H9 (cell line): ENCODE measurements around the gene PTOV1. TPM values are rescaled to one million over a fixed set of nuclear protein-coding genes. Genes with fewer than 3 reads are reported as not detected.
A peak's percentile ranks its signal among the peaks of the same experiment; 100 is the strongest.

Source experiments
- DNase-seq: peaks from one replicate; pipeline ENCODE4 v3.0.0-alpha.2; 2017
- H2AFZ ChIP-seq: one replicate; pipeline ENCODE4 v1.6.1; 2013; ENCODE audit warnings: mild to moderate bottlenecking, low read length, control low read depth, moderate library complexity
- H2AK5ac ChIP-seq: 2 replicates; pipeline ENCODE4 v1.6.1; 2013; ENCODE audit warnings: low read length, control low read depth, mixed read lengths; ENCODE audit not compliant: insufficient read length
- H2BK120ac ChIP-seq: one replicate; pipeline ENCODE4 v1.6.1; 2013; ENCODE audit warnings: low read depth, mild to moderate bottlenecking, low read length, control low read depth, inconsistent platforms; ENCODE audit not compliant: poor library complexity, severe bottlenecking
- H2BK12ac ChIP-seq: 2 replicates; pipeline ENCODE4 v1.6.1; 2013; ENCODE audit warnings: low read length, control low read depth, mixed read lengths, low read depth; ENCODE audit not compliant: insufficient read length
- H2BK15ac ChIP-seq: 2 replicates; pipeline ENCODE4 v1.6.1; 2013; ENCODE audit warnings: low read depth, low read length, control low read depth
- H2BK20ac ChIP-seq: one replicate; pipeline ENCODE4 v1.6.1; 2013; ENCODE audit warnings: low read depth, mild to moderate bottlenecking, low read length, control low read depth, inconsistent platforms; ENCODE audit not compliant: poor library complexity, severe bottlenecking
- H2BK5ac ChIP-seq: 2 replicates; pipeline ENCODE4 v1.6.1; 2013; ENCODE audit warnings: low read length, control low read depth, mixed read lengths; ENCODE audit not compliant: insufficient read length
- H3K14ac ChIP-seq: 2 replicates; pipeline ENCODE4 v1.6.1; 2013; ENCODE audit warnings: low read length, control low read depth; ENCODE audit not compliant: insufficient read depth
- H3K18ac ChIP-seq: 2 replicates; pipeline ENCODE4 v1.6.1; 2013; ENCODE audit warnings: low read depth, mild to moderate bottlenecking, mixed read lengths, low read length, control low read depth; ENCODE audit not compliant: insufficient read length
- H3K23ac ChIP-seq: 2 replicates; pipeline ENCODE4 v1.6.1; 2013; ENCODE audit warnings: low read length, control low read depth, mixed read lengths, low read depth; ENCODE audit not compliant: insufficient read length
- H3K23me2 ChIP-seq: 2 replicates; pipeline ENCODE4 v1.6.1; 2013; ENCODE audit warnings: low read depth, mild to moderate bottlenecking, mixed read lengths, low read length, control low read depth; ENCODE audit not compliant: insufficient read length, poor library complexity, severe bottlenecking
- H3K27ac ChIP-seq: 2 replicates; pipeline ENCODE4 v1.5.1; 2013; ENCODE audit warnings: low read length, control low read depth, mixed read lengths, low read depth; ENCODE audit not compliant: insufficient read length
- H3K27me3 ChIP-seq: 2 replicates; pipeline ENCODE4 v1.6.1; 2013; ENCODE audit warnings: low read length, control low read depth, inconsistent platforms; ENCODE audit not compliant: insufficient read depth
- H3K4ac ChIP-seq: 2 replicates; pipeline ENCODE4 v1.6.1; 2013; ENCODE audit warnings: low read depth, mild to moderate bottlenecking, control low read depth, inconsistent platforms, low read length, moderate library complexity
- H3K4me1 ChIP-seq: 2 replicates; pipeline ENCODE4 v1.6.1; 2013; ENCODE audit warnings: low read length, control low read depth, inconsistent platforms; ENCODE audit not compliant: insufficient read depth
- H3K4me2 ChIP-seq: 2 replicates; pipeline ENCODE4 v1.6.1; 2013; ENCODE audit warnings: low read length, control low read depth, mixed read lengths; ENCODE audit not compliant: insufficient read length, insufficient read depth
- H3K56ac ChIP-seq: 2 replicates; pipeline ENCODE4 v1.6.1; 2013; ENCODE audit warnings: low read depth, mild to moderate bottlenecking, mixed read lengths, low read length, control low read depth; ENCODE audit not compliant: insufficient read length
- H3K79me1 ChIP-seq: 2 replicates; pipeline ENCODE4 v1.6.1; 2013; ENCODE audit warnings: low read depth, mild to moderate bottlenecking, moderate library complexity, low read length, control low read depth, inconsistent platforms; ENCODE audit not compliant: insufficient read depth, poor library complexity, severe bottlenecking
- H3K79me2 ChIP-seq: 2 replicates; pipeline ENCODE4 v1.6.1; 2013; ENCODE audit warnings: low read length, control low read depth, inconsistent platforms; ENCODE audit not compliant: insufficient read depth
- H3K9ac ChIP-seq: 2 replicates; pipeline ENCODE4 v1.6.1; 2013; ENCODE audit warnings: low read length, control low read depth, mixed read lengths; ENCODE audit not compliant: insufficient read length; ENCODE audit errors: extremely low read depth
- H3K9me3 ChIP-seq: one replicate; pipeline ENCODE4 v1.6.1; 2013; ENCODE audit warnings: low read depth, low read length, inconsistent platforms; ENCODE audit not compliant: control insufficient read depth
- H3T11ph ChIP-seq: one replicate; pipeline ENCODE4 v1.6.1; 2013; ENCODE audit warnings: mild to moderate bottlenecking, low read length, control low read depth, inconsistent platforms
- H4K20me1 ChIP-seq: one replicate; pipeline ENCODE4 v1.6.1; 2013; ENCODE audit not compliant: control insufficient read depth, insufficient read length, insufficient read depth
- H4K5ac ChIP-seq: 2 replicates; pipeline ENCODE4 v1.6.1; 2013; ENCODE audit warnings: low read depth, mild to moderate bottlenecking, mixed read lengths, low read length, control low read depth; ENCODE audit not compliant: insufficient read length
- H4K8ac ChIP-seq: replicated peaks from 2 replicates; pipeline ENCODE4 v1.6.1; 2013; ENCODE audit warnings: low read length, control low read depth, mixed read lengths, low read depth; ENCODE audit not compliant: insufficient read length
- H4K91ac ChIP-seq: 2 replicates; pipeline ENCODE4 v1.6.1; 2013; ENCODE audit warnings: low read depth, mild to moderate bottlenecking, moderate library complexity, mixed read lengths, low read length, control low read depth; ENCODE audit not compliant: insufficient read length
- H3K27ac Mint-ChIP-seq, 3 experiments: 2 replicates in 2 of 3; 3 replicates in 1 of 3; pipeline ENCODE4 v1.8.0; 2020 to 2021; ENCODE audit warnings: mixed read lengths in 3 of 3, mild to moderate bottlenecking in 1 of 3, moderate library complexity in 1 of 3
- H3K27me3 Mint-ChIP-seq: 2 replicates; pipeline ENCODE4 v1.8.0; 2021; ENCODE audit warnings: low read depth, mild to moderate bottlenecking, moderate library complexity, mixed read lengths
- H3K36me3 Mint-ChIP-seq, 3 experiments: 2 replicates in 2 of 3; 3 replicates in 1 of 3; pipeline ENCODE4 v1.8.0; 2020 to 2021; ENCODE audit warnings: low read depth in 3 of 3, mixed read lengths in 3 of 3; ENCODE audit not compliant: insufficient read depth in 1 of 3
- H3K4me1 Mint-ChIP-seq, 2 experiments: 2 replicates each; pipeline ENCODE4 v1.8.0; 2020; ENCODE audit warnings: mixed read lengths in 2 of 2
- H3K4me3 Mint-ChIP-seq, 2 experiments: 2 replicates in 1 of 2; 3 replicates in 1 of 2; pipeline ENCODE4 v1.8.0; 2020 to 2021; ENCODE audit warnings: mild to moderate bottlenecking in 2 of 2, mixed read lengths in 2 of 2, moderate library complexity in 1 of 2
- H3K9me3 Mint-ChIP-seq, 2 experiments: 2 replicates in 1 of 2; 3 replicates in 1 of 2; pipeline ENCODE4 v1.8.0; 2020; ENCODE audit warnings: mild to moderate bottlenecking in 2 of 2, mixed read lengths in 2 of 2, moderate library complexity in 1 of 2
- WGBS: extraction: QIAGEN DNeasy Blood & Tissue Kit; methylation state at CpG from one replicate; pipeline ENCODE4 v1.1.7; 2013; ENCODE audit warnings: missing lambda C conversion rate, low lambda C conversion rate, mixed read lengths; ENCODE audit not compliant: insufficient read length; ENCODE audit errors: extremely low coverage; 5-methylcytosine and 5-hydroxymethylcytosine counted together
- total RNA-seq: library from RNA; stranded (reverse); gene quantifications from 2 replicates; pipeline ENCODE4 v1.2.1, GENCODE V29; 2021
- TF ChIP-seq, protein P1 (sequence below): fragments of 200-600 bp; sonication (generic); conservative IDR thresholded peaks from 3 replicates; pipeline ENCODE4 v1.8.0; 2021; ENCODE audit warnings: antibody characterized with exemption, mild to moderate bottlenecking

The PTOV1 gene
- total RNA-seq, 1 experiment from 2014 or later = 309 TPM

DNA sequence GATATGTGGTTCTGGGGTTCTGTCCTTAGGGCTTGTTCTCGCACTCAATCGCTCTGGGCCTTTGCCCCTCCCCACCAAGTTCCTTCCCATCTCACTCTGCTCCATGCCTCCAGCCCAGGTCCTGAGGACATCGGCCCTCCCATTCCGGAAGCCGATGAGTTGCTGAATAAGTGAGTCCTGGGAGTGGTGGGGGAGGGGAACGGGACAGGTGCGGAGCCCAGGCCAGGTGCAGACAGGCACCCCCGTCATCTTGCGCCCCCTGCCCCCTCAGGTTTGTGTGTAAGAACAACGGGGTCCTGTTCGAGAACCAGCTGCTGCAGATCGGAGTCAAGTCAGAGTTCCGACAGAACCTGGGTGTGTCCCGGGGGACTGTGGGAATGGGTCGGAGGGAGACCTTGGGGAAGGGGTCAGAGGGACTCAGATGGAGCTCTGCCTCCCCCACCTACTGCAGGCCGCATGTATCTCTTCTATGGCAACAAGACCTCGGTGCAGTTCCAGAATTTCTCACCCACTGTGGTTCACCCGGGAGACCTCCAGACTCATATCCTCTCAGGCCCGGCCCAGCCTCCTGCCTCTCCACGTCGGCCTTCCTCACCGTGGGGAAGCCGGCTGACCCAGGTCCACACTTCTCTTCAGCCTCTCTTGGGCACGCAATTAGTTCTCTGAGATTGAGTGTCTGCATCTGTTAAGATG is 48.0 kb upstream of the PTOV1 start:
- Histone ChIP-seq H3K27ac (no peak overlapping the region), H4K8ac (no peak overlapping the region), H3K79me1 (no peaks in the 10 kb centered on the region), H3K23me2 (no peaks in the 10 kb centered on the region), H3K9ac (no peak overlapping the region), H2BK5ac (no peak overlapping the region), H2BK15ac (no peak overlapping the region), H3K4me2 (no peak overlapping the region), H3K56ac (no peak overlapping the region), H4K91ac (no peak overlapping the region), H3K27me3 (no peaks in the 10 kb centered on the region), H3K14ac (no peak overlapping the region), H3K79me2 (no peaks in the 10 kb centered on the region), H2BK20ac (no peak overlapping the region), H2AFZ (no peak overlapping the region), H3K18ac (no peak overlapping the region), H2BK12ac (no peak overlapping the region), H2BK120ac (no peak overlapping the region), H2AK5ac (no peak overlapping the region), H3K4me1 (no peaks in the 10 kb centered on the region), H4K20me1 (peaks cover 2% of the 10 kb centered on the region), H3T11ph (no peak overlapping the region), H3K4ac (no peak overlapping the region), H4K5ac (no peak overlapping the region), H3K23ac (no peak overlapping the region), H3K9me3 (no peaks in the 10 kb centered on the region)
- Mint-ChIP-seq H3K36me3 (peaks cover 25 to 56% (median 55%) of the 10 kb centered on the region in 3 experiments; a peak in 6 of 7 replicates), H3K27me3 (no peaks in the 10 kb centered on the region), H3K9me3 (no peaks in the 10 kb centered on the region; a peak in 1 of 5 replicates), H3K4me1 (peaks cover 5 to 29% of the 10 kb centered on the region in 2 experiments), H3K4me3 (peak overlapping the region; percentile 24 to 74), H3K27ac (peak overlapping the region; percentile 22 to 90 (median 53); a peak in 3 of 7 replicates)
- WGBS = no CpG with 5 or more reads among the region's 24 CpGs
- TF ChIP-seq, protein P1, sequence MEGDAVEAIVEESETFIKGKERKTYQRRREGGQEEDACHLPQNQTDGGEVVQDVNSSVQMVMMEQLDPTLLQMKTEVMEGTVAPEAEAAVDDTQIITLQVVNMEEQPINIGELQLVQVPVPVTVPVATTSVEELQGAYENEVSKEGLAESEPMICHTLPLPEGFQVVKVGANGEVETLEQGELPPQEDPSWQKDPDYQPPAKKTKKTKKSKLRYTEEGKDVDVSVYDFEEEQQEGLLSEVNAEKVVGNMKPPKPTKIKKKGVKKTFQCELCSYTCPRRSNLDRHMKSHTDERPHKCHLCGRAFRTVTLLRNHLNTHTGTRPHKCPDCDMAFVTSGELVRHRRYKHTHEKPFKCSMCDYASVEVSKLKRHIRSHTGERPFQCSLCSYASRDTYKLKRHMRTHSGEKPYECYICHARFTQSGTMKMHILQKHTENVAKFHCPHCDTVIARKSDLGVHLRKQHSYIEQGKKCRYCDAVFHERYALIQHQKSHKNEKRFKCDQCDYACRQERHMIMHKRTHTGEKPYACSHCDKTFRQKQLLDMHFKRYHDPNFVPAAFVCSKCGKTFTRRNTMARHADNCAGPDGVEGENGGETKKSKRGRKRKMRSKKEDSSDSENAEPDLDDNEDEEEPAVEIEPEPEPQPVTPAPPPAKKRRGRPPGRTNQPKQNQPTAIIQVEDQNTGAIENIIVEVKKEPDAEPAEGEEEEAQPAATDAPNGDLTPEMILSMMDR = no peak
- DNase-seq = peak; percentile 62
